Fibroblast of lung (primary cell): ENCODE results near the gene PALMD.

ENCODE experiments used
- CTCF ChIP-seq, 2 donors: IDR thresholded peaks in 1 of 2; conservative IDR thresholded peaks in 1 of 2; 1 replicate in 1 of 2; 2 replicates in 1 of 2; pipeline ENCODE4 v1.5.1; 2011 to 2012; ENCODE audit warnings: low read length in 2 of 2, control low read depth in 1 of 2, inconsistent platforms in 1 of 2, low read depth in 1 of 2, mild to moderate bottlenecking in 1 of 2
- EZH2 ChIP-seq: IDR thresholded peaks from 2 replicates; pipeline ENCODE4 v1.5.1; 2012; ENCODE audit warnings: low read length, control low read depth, mild to moderate bottlenecking; ENCODE audit errors: missing control alignments

- TF ChIP-seq CTCF (conservative IDR thresholded peaks at IDR 0.05 in 1 of 2, IDR thresholded peaks at IDR 0.05 in 1 of 2; ENCODE audit: low read depth in 1 of 2, low read length in 2 of 2) (no peak), EZH2 (no peak)
Measured at GRCh38 chr1:99643021-99643779, 2.7 kb upstream of the PALMD start.
